CD8-positive, alpha-beta memory T cell (primary cell): ENCODE results near the gene CACNB3. TPM values are rescaled to one million over a fixed set of nuclear protein-coding genes. Genes with fewer than 3 reads are reported as not detected.

ENCODE experiments used
- CTCF ChIA-PET: fragments of 350-600 bp; sonication (Branson Sonifier 250); formaldehyde crosslinking; loops from one replicate; lab custom pipeline; 2021; ENCODE audit warnings: antibody characterized with exemption; lab: Charles Lee
- POLR2A ChIA-PET: fragments of 350-600 bp; sonication (Branson Sonifier 250); formaldehyde crosslinking; loops from one replicate; lab custom pipeline; 2021; ENCODE audit warnings: antibody characterized with exemption; lab: Charles Lee
- DNase-seq, 5 donors: peaks; one replicate each; pipeline versions ENCODE4 v3.0.0 to v3.0.0-alpha.2; 2020 to 2022; ENCODE audit warnings: mixed read lengths in 1 of 5
- H3K27ac ChIP-seq: one replicate; pipeline ENCODE4 v1.7.0; 2013; ENCODE audit warnings: low read depth, mild to moderate bottlenecking, low read length, moderate library complexity
- H3K27me3 ChIP-seq: 2 replicates; pipeline ENCODE4 v1.7.0; 2013; ENCODE audit warnings: low read length, mild to moderate bottlenecking; ENCODE audit not compliant: insufficient read depth, poor library complexity, severe bottlenecking
- H3K36me3 ChIP-seq: 2 replicates; pipeline ENCODE4 v1.7.0; 2013; ENCODE audit warnings: mild to moderate bottlenecking, low read length, moderate library complexity; ENCODE audit not compliant: insufficient read depth
- H3K4me1 ChIP-seq: 2 replicates; pipeline ENCODE4 v1.7.0; 2013; ENCODE audit warnings: mild to moderate bottlenecking, low read length, moderate library complexity; ENCODE audit not compliant: insufficient read depth
- H3K4me3 ChIP-seq: 2 replicates; pipeline ENCODE4 v1.7.0; 2013; ENCODE audit warnings: mild to moderate bottlenecking, low read length
- H3K9me3 ChIP-seq: 2 replicates; pipeline ENCODE4 v1.7.0; 2013; ENCODE audit warnings: mild to moderate bottlenecking, low read length
- H3K27ac Mint-ChIP-seq, 8 donors: one replicate each; pipeline ENCODE4 v1.8.0; 2020 to 2021; ENCODE audit warnings: mixed read lengths in 8 of 8, mild to moderate bottlenecking in 6 of 8, inconsistent platforms in 3 of 8, moderate library complexity in 3 of 8
- H3K27me3 Mint-ChIP-seq, 2 donors: one replicate each; pipeline ENCODE4 v1.8.0; 2020 to 2021; ENCODE audit warnings: mixed read lengths in 2 of 2, mild to moderate bottlenecking in 1 of 2, moderate library complexity in 1 of 2
- H3K36me3 Mint-ChIP-seq, 3 donors: one replicate each; pipeline ENCODE4 v1.8.0; 2020 to 2021; ENCODE audit warnings: mixed read lengths in 3 of 3, inconsistent platforms in 1 of 3, mild to moderate bottlenecking in 1 of 3
- H3K4me1 Mint-ChIP-seq, 3 donors: one replicate each; pipeline ENCODE4 v1.8.0; 2020 to 2021; ENCODE audit warnings: mixed read lengths in 3 of 3, inconsistent platforms in 1 of 3, mild to moderate bottlenecking in 1 of 3
- H3K4me3 Mint-ChIP-seq, 7 donors: one replicate each; pipeline ENCODE4 v1.8.0; 2020 to 2021; ENCODE audit warnings: mixed read lengths in 7 of 7, mild to moderate bottlenecking in 6 of 7, moderate library complexity in 4 of 7, inconsistent platforms in 2 of 7
- H3K9me3 Mint-ChIP-seq, 5 donors: one replicate each; pipeline ENCODE4 v1.8.0; 2020 to 2022; ENCODE audit warnings: mixed read lengths in 5 of 5, mild to moderate bottlenecking in 3 of 5, moderate library complexity in 2 of 5, inconsistent platforms in 1 of 5
- polyA plus RNA-seq: library from polyadenylated mRNA; unstranded; fragments of 300-500 nt; fragmentation: Illumina TruSeq; gene quantifications from one replicate; pipeline ENCODE4 v1.2.3, GENCODE V29; 2021
- total RNA-seq, 2 experiments: library from RNA; stranded (reverse); gene quantifications; one replicate each; pipeline ENCODE4 v1.2.3, GENCODE V29; 2021

CACNB3 gene
- total and polyA plus RNA-seq, 3 experiments from 2014 or later: 3.2 to 6.6 (median 6.3) TPM

- peak overlapping the region in 3 of 8 donors; percentile 18 to 79 (median 70) for H3K27ac Mint-ChIP-seq
- H3K4me3 Mint-ChIP-seq: no peak overlapping the region
- H3K27ac ChIP-seq: no peak overlapping the region
- no peak overlapping the region for H3K4me3 ChIP-seq
- CTCF ChIA-PET: interaction anchor here (0.8 to 2.6 kb wide), 4 partner anchors 9 to 28 kb away, joined by 3 to 15 read pairs (median 3); no protein-coding TSS in a partner anchor
- H3K36me3 Mint-ChIP-seq: peaks cover 0 to 20% (median 3%) of the 10 kb centered on the region in 3 donors
- H3K9me3 Mint-ChIP-seq: no peaks in the 10 kb centered on the region
- H3K9me3 ChIP-seq: no peaks in the 10 kb centered on the region
- peaks cover 3 to 20% (median 7%) of the 10 kb centered on the region in 3 donors for H3K4me1 Mint-ChIP-seq
- POLR2A ChIA-PET: no interaction called here
- no peak for DNase-seq
- H3K27me3 Mint-ChIP-seq: peaks cover 0 to 1% of the 10 kb centered on the region in 2 donors
- H3K36me3 ChIP-seq: peaks cover 9% of the 10 kb centered on the region
- H3K27me3 ChIP-seq: no peaks in the 10 kb centered on the region
- H3K4me1 ChIP-seq: no peaks in the 10 kb centered on the region
Observed at GRCh38 chr12:48824905-48825304, 6.6 kb downstream of the CACNB3 start.

- Mint-ChIP-seq H3K36me3 (peaks cover 0 to 35% (median 5%) of the 10 kb centered on the region in 3 donors), H3K9me3 (no peaks in the 10 kb centered on the region), H3K4me3 (no peak overlapping the region), H3K4me1 (peaks cover 3 to 20% (median 7%) of the 10 kb centered on the region in 3 donors), H3K27me3 (peaks cover 0 to 1% of the 10 kb centered on the region in 2 donors), H3K27ac (peak overlapping the region in 1 of 8 donors; percentile 8)
- CTCF ChIA-PET: interaction anchor here (2.4 kb wide), 1 partner anchor 30 kb away, joined by 6 read pairs; no protein-coding TSS in a partner anchor
- POLR2A ChIA-PET: no interaction called here
- H3K27ac ChIP-seq: no peak overlapping the region
- peaks cover 23% of the 10 kb centered on the region for H3K36me3 ChIP-seq
- H3K4me3 ChIP-seq: no peak overlapping the region
- no peak for DNase-seq
- H3K4me1 ChIP-seq: no peaks in the 10 kb centered on the region
- H3K27me3 ChIP-seq: no peaks in the 10 kb centered on the region
- H3K9me3 ChIP-seq: no peaks in the 10 kb centered on the region
Observed at GRCh38 chr12:48826209-48826855, 8.0 kb downstream of the CACNB3 start.

- Histone ChIP-seq H3K9me3 (no peaks in the 10 kb centered on the region), H3K4me1 (no peaks in the 10 kb centered on the region), H3K27me3 (no peaks in the 10 kb centered on the region), H3K36me3 (peaks cover 30% of the 10 kb centered on the region), H3K27ac (no peak overlapping the region), H3K4me3 (no peak overlapping the region)
- Mint-ChIP-seq H3K27me3 (peaks cover 0 to 1% of the 10 kb centered on the region in 2 donors), H3K4me1 (peaks cover 3 to 20% (median 7%) of the 10 kb centered on the region in 3 donors), H3K36me3 (peaks cover 0 to 42% (median 6%) of the 10 kb centered on the region in 3 donors), H3K4me3 (no peak overlapping the region), H3K9me3 (no peaks in the 10 kb centered on the region), H3K27ac (peak overlapping the region in 1 of 8 donors; percentile 38)
- no peak for DNase-seq
- CTCF ChIA-PET: interaction anchor here (1.3 to 2.4 kb wide), 2 partner anchors 12 to 31 kb away, joined by 6 to 7 read pairs; no protein-coding TSS in a partner anchor
- POLR2A ChIA-PET: no interaction called here
Observed at GRCh38 chr12:48827026-48827425, 8.7 kb downstream of the CACNB3 start.

- H3K4me1 ChIP-seq: no peaks in the 10 kb centered on the region
- peaks cover 36% of the 10 kb centered on the region for H3K36me3 ChIP-seq
- Mint-ChIP-seq H3K9me3 (no peaks in the 10 kb centered on the region), H3K36me3 (peaks cover 0 to 47% (median 6%) of the 10 kb centered on the region in 3 donors), H3K27ac (no peak overlapping the region), H3K4me1 (peaks cover 3 to 20% (median 7%) of the 10 kb centered on the region in 3 donors), H3K4me3 (no peak overlapping the region), H3K27me3 (peaks cover 0 to 1% of the 10 kb centered on the region in 2 donors)
- DNase-seq: no peak
- no peak overlapping the region for H3K4me3 ChIP-seq
- no peaks in the 10 kb centered on the region for H3K27me3 ChIP-seq
- no peaks in the 10 kb centered on the region for H3K9me3 ChIP-seq
- CTCF ChIA-PET: interaction anchor here (1.3 to 2.4 kb wide), 2 partner anchors 13 to 32 kb away, joined by 6 to 7 read pairs; no protein-coding TSS in a partner anchor
- POLR2A ChIA-PET: interaction anchor here (1.2 kb wide), 1 partner anchor 11 kb away, joined by 4 read pairs; no protein-coding TSS in a partner anchor
- no peak overlapping the region for H3K27ac ChIP-seq
Observed at GRCh38 chr12:48827513-48828096, 9.3 kb downstream of the CACNB3 start.

- no peak overlapping the region for H3K27ac ChIP-seq
- no peaks in the 10 kb centered on the region for H3K27me3 ChIP-seq
- no peak overlapping the region for H3K4me3 ChIP-seq
- Mint-ChIP-seq H3K27me3 (no peaks in the 10 kb centered on the region), H3K36me3 (peaks cover 0 to 54% (median 8%) of the 10 kb centered on the region in 3 donors), H3K4me1 (peaks cover 3 to 17% (median 7%) of the 10 kb centered on the region in 3 donors), H3K4me3 (no peak overlapping the region), H3K27ac (no peak overlapping the region), H3K9me3 (no peaks in the 10 kb centered on the region)
- DNase-seq: no peak
- CTCF ChIA-PET: no interaction called here
- H3K36me3 ChIP-seq: peaks cover 43% of the 10 kb centered on the region
- no peaks in the 10 kb centered on the region for H3K9me3 ChIP-seq
- POLR2A ChIA-PET: interaction anchor here (1.2 kb wide), 1 partner anchor 11 kb away, joined by 4 read pairs; no protein-coding TSS in a partner anchor
- no peaks in the 10 kb centered on the region for H3K4me1 ChIP-seq
Observed at GRCh38 chr12:48828293-48828692, 10.0 kb downstream of the CACNB3 start.

GRCh38 chr12:48828841-48829575 is 10.7 kb downstream of the CACNB3 start:
- Histone ChIP-seq H3K4me3 (no peak overlapping the region), H3K27ac (no peak overlapping the region), H3K4me1 (no peaks in the 10 kb centered on the region), H3K36me3 (peaks cover 50% of the 10 kb centered on the region), H3K27me3 (no peaks in the 10 kb centered on the region), H3K9me3 (no peaks in the 10 kb centered on the region)
- Mint-ChIP-seq H3K4me3 (peak overlapping the region in 1 of 7 donors; percentile 29), H3K4me1 (peaks cover 3 to 10% (median 6%) of the 10 kb centered on the region in 3 donors), H3K27ac (peak overlapping the region in 3 of 8 donors; percentile 29 to 76 (median 64)), H3K27me3 (no peaks in the 10 kb centered on the region), H3K36me3 (peaks cover under 1 to 61% (median 12%) of the 10 kb centered on the region in 3 donors), H3K9me3 (no peaks in the 10 kb centered on the region)
- CTCF ChIA-PET: interaction anchor here (1.8 kb wide), 1 partner anchor 14 kb away, joined by 6 read pairs; no protein-coding TSS in a partner anchor
- DNase-seq: no peak
- POLR2A ChIA-PET: interaction anchor here (1.2 kb wide), 1 partner anchor 12 kb away, joined by 4 read pairs; no protein-coding TSS in a partner anchor

GRCh38 chr12:48831257-48831656 is 13.0 kb downstream of the CACNB3 start:
- no peaks in the 10 kb centered on the region for H3K9me3 Mint-ChIP-seq
- Histone ChIP-seq H3K4me1 (no peaks in the 10 kb centered on the region), H3K27ac (no peak overlapping the region), H3K9me3 (no peaks in the 10 kb centered on the region), H3K27me3 (no peaks in the 10 kb centered on the region), H3K36me3 (peaks cover 58% of the 10 kb centered on the region), H3K4me3 (no peak overlapping the region)
- ChIA-PET POLR2A (no interaction called here), CTCF (interaction anchor here (1.6 kb wide), 2 partner anchors 17 to 21 kb away, joined by 4 to 5 read pairs; partner anchors contain the start of gene DDX23)
- no peaks in the 10 kb centered on the region for H3K27me3 Mint-ChIP-seq
- DNase-seq: no peak
- no peak overlapping the region for H3K4me3 Mint-ChIP-seq
- peaks cover 5 to 79% (median 20%) of the 10 kb centered on the region in 3 donors for H3K36me3 Mint-ChIP-seq
- H3K4me1 Mint-ChIP-seq: peaks cover 0 to 4% (median 2%) of the 10 kb centered on the region in 3 donors
- peak overlapping the region in 3 of 8 donors; percentile 4 to 58 (median 13) for H3K27ac Mint-ChIP-seq
